ENCODE data around the gene RUNX1.

Gene RUNX1

DNA sequence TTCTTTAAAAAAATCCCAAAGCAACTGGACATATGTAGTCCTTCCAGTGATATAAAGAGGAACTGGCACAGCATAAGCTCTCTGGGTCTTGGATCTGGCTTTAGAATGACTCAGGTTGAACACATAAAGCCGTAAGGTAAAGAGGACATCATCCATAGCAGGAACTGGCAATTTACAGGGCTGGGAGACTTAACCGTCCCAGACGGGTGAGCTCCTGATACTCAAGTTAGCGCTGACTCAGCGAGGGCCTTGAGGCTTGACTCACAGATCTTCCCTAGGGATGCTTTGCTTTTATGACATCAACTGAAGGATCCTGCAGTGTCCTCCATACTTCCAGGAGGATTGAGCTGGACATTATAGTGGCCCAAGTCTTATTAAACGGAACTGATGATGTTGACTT lies 226.2 kb downstream of the RUNX1 start:
- in situ Hi-C loops (cut with MboI; ENCODE audit: low pct_unique_long_range_greater_than_20kb, low sequenced_read_pairs, unreplicated experiment) = no loop called here
- no peak for DNase-seq (ENCODE audit: low spot score)

DNA sequence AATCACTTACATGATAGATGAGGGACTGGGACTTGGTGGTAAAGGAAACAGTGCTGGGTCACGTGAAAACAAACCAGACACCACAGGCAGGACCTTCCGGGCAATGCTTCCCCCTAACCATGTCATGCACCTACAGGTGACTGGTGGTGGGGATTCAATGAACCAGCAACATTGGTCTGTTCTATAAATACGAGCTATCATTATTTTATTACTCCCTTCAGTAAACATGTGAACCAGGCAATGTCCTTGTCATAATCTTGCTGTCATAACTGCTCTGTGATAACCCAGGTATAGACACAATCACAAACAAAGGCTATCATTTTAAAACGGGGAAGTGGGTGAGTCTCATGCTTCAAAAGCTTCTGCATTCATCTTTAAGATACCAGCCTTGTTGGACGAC lies 226.9 kb downstream of the RUNX1 start:
- in situ Hi-C loops (cut with MboI; ENCODE audit: low pct_unique_long_range_greater_than_20kb, low sequenced_read_pairs, unreplicated experiment) = no loop called here
- TF ChIP-seq, protein P1, sequence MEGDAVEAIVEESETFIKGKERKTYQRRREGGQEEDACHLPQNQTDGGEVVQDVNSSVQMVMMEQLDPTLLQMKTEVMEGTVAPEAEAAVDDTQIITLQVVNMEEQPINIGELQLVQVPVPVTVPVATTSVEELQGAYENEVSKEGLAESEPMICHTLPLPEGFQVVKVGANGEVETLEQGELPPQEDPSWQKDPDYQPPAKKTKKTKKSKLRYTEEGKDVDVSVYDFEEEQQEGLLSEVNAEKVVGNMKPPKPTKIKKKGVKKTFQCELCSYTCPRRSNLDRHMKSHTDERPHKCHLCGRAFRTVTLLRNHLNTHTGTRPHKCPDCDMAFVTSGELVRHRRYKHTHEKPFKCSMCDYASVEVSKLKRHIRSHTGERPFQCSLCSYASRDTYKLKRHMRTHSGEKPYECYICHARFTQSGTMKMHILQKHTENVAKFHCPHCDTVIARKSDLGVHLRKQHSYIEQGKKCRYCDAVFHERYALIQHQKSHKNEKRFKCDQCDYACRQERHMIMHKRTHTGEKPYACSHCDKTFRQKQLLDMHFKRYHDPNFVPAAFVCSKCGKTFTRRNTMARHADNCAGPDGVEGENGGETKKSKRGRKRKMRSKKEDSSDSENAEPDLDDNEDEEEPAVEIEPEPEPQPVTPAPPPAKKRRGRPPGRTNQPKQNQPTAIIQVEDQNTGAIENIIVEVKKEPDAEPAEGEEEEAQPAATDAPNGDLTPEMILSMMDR (IDR thresholded peaks at IDR 0.05; ENCODE audit: extremely low read depth, insufficient read depth, missing control alignments) = no peak
- no peak for DNase-seq (ENCODE audit: low spot score)

More for the DNA sequence above, 226.2 kb downstream of the RUNX1 start:
- TF ChIP-seq, protein P1 (IDR thresholded peaks at IDR 0.05; ENCODE audit: extremely low read depth, insufficient read depth, missing control alignments) = no peak

DNA sequence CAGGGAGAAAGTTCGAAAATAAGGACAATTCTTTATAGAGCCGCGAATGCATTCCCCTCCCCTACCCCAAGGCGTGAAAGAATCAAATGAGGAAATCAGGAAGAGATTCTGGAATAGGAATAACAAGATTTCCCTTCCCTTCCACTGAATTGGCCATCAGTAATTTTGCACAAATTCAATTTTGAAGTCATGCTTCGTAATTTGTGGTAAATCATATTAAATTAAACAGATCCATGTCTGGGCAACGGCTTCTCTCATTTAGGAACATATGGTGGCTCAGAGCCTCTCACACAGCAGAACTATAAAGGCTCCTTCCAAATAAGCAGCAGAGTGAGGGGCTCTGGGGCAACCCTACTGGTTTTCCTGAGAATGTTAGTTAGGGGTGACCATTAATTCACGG lies 227.4 kb downstream of the RUNX1 start:
- in situ Hi-C loops (cut with MboI; ENCODE audit: low pct_unique_long_range_greater_than_20kb, low sequenced_read_pairs, unreplicated experiment) = no loop called here
- TF ChIP-seq, protein P1 (IDR thresholded peaks at IDR 0.05; ENCODE audit: extremely low read depth, insufficient read depth, missing control alignments) = no peak
- DNase-seq (ENCODE audit: low spot score) = no peak

DNA sequence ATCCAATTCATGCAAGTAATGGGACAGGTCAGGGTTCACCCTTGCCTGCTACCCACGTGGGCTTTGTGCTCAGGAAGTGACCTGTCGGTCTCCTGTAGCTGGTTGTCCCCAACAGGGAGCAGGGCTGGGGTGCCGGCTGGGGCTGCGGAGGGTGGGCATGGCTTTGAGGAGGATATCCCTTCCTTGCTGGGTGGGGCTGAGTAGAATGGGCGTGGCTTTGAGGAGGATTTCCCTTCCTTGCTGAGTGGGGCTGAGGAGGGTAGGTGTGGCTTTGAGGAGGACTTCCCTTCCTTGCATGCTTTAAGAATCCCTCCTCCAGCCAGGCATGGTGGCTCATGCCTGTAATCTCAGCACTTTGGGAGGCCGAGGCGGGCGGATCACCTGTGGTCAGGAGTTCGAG lies 229.1 kb downstream of the RUNX1 start:
- TF ChIP-seq, protein P1 (IDR thresholded peaks at IDR 0.05; ENCODE audit: extremely low read depth, insufficient read depth, missing control alignments) = no peak
- DNase-seq (ENCODE audit: low spot score) = no peak
- in situ Hi-C loops (cut with MboI; ENCODE audit: low pct_unique_long_range_greater_than_20kb, low sequenced_read_pairs, unreplicated experiment) = no loop called here

DNA sequence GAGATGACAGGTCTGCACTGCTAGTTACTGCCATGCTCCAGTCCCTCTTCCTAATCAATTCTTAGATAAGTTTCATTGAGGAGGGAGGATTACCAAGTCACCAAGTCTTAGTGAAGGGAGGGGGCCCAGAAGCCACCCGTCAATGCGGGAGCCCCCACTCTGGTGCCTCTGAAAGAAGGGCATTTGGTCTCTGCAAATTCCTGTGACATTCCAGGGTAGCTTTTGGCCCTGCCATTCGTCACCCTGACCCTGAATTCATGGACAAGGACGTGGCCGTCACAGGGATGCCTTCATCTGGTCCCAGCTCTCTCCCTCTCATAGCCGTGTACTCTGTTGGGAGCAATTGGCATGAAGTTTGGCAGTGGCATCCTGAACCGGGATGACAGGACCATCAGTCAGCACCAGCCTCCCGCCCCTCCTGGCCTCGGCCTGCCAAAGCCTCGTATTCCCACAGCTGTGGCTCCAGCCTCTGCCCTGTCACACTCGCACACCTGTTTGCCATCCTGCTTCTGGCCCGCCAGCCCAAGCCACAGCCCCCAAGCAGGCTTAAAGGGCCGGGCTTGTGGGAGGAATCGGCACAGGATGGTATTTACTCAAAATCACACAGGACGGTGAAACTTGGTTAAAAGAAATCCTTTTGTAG lies 229.6 kb downstream of the RUNX1 start:
- no peak for DNase-seq (ENCODE audit: low spot score)
- in situ Hi-C loops (cut with MboI; ENCODE audit: low pct_unique_long_range_greater_than_20kb, low sequenced_read_pairs, unreplicated experiment) = no loop called here
- TF ChIP-seq, protein P1 (IDR thresholded peaks at IDR 0.05; ENCODE audit: extremely low read depth, insufficient read depth, missing control alignments) = no peak

DNA sequence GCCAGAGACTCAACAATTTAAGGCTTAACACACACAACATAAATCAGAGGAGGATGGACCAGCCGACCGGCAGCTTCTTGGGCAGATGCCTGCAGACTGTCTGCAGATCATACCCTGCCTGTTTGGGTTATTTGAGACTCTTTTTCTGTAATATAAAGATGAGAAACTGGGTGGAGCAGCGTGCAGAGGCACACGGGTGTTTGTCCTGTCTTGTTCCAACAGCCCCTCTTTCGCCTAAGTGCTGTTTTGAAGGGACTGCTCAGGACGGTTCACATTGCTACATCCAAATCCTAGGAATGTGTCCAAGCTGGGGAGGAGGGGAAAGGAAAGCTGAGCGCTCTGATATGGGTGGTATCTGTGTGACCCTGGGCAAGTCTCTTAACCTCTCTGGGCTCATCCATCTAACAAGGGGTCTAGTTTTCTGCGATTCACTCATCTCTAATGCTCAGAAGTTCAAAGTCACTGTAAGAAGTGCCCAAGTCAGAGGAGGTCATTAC lies 230.4 kb downstream of the RUNX1 start:
- TF ChIP-seq, protein P1 (IDR thresholded peaks at IDR 0.05; ENCODE audit: extremely low read depth, insufficient read depth, missing control alignments) = no peak
- in situ Hi-C loops (cut with MboI; ENCODE audit: low pct_unique_long_range_greater_than_20kb, low sequenced_read_pairs, unreplicated experiment) = no loop called here
- DNase-seq (ENCODE audit: low spot score) = no peak
